Measurements from ENCODE around the gene PLCB2. TPM values are rescaled to one million over a fixed set of nuclear protein-coding genes. Genes with fewer than 3 reads are reported as not detected.

Gene PLCB2
- polyA plus RNA-seq, 3 donors: 9.0 to 10.8 (median 10.4) TPM

GRCh38 chr15:40302288-40302886 lies 5.3 kb downstream of the PLCB2 start:
- no peak for DNase-seq

GRCh38 chr15:40301467-40302179 lies 6.1 kb downstream of the PLCB2 start:
- DNase-seq: no peak

GRCh38 chr15:40300771-40301170 lies 7.0 kb downstream of the PLCB2 start:
- DNase-seq: no peak

GRCh38 chr15:40300367-40300766 lies 7.4 kb downstream of the PLCB2 start:
- no peak for DNase-seq

GRCh38 chr15:40298216-40298935 lies 9.4 kb downstream of the PLCB2 start:
- DNase-seq: no peak

- DNase-seq: no peak
These were observed 10.4 kb downstream of the PLCB2 start for GRCh38 chr15:40297356-40297755.

GRCh38 chr15:40296561-40297230 lies 11.0 kb downstream of the PLCB2 start:
- no peak for DNase-seq

GRCh38 chr15:40295877-40296560 lies 11.7 kb downstream of the PLCB2 start:
- DNase-seq: no peak

- DNase-seq: no peak
These were observed 12.4 kb downstream of the PLCB2 start for GRCh38 chr15:40295297-40295696.

- no peak for DNase-seq
These were observed 13.5 kb downstream of the PLCB2 start for GRCh38 chr15:40293905-40294895.

- no peak for DNase-seq
These were observed 14.7 kb downstream of the PLCB2 start for GRCh38 chr15:40293006-40293405.

GRCh38 chr15:40292246-40292645 lies 15.5 kb downstream of the PLCB2 start:
- no peak for DNase-seq

- DNase-seq: no peak
These were observed 16.7 kb downstream of the PLCB2 start for GRCh38 chr15:40290918-40291574.

GRCh38 chr15:40290545-40290917 lies 17.2 kb downstream of the PLCB2 start:
- DNase-seq: no peak

GRCh38 chr15:40289140-40289775 lies 18.5 kb downstream of the PLCB2 start:
- no peak for DNase-seq

- no peak for DNase-seq
These were observed 19.8 kb downstream of the PLCB2 start for GRCh38 chr15:40287968-40288367.

- DNase-seq: no peak
These were observed 20.2 kb downstream of the PLCB2 start for GRCh38 chr15:40287505-40287904.

- no peak for DNase-seq
These were observed 20.9 kb downstream of the PLCB2 start for GRCh38 chr15:40286794-40287193.

GRCh38 chr15:40286061-40286532 lies 21.6 kb downstream of the PLCB2 start:
- DNase-seq: no peak
